Left hindlimb (tissue), 1 donor: ENCODE measurements around the gene SDC3.

ENCODE experiments used
- DNase-seq: peaks from one replicate; pipeline ENCODE4 v3.0.0-alpha.2; 2018

SDC3 gene

GRCh38 chr1:30904191-30904961 is 4.2 kb downstream of the SDC3 start:
- DNase-seq: peak; percentile 9

- DNase-seq: peak; percentile 30
Measured at GRCh38 chr1:30903343-30904034, 5.1 kb downstream of the SDC3 start.

GRCh38 chr1:30902593-30903290 is 5.8 kb downstream of the SDC3 start:
- DNase-seq: peak; percentile 60

- DNase-seq: peak; percentile 72
Measured at GRCh38 chr1:30901798-30902581, 6.6 kb downstream of the SDC3 start.

- peak; percentile 20 for DNase-seq
Measured at GRCh38 chr1:30900931-30901560, 7.5 kb downstream of the SDC3 start.

- peak; percentile 23 for DNase-seq
Measured at GRCh38 chr1:30900486-30900885, 8.1 kb downstream of the SDC3 start.

- DNase-seq: no peak
Measured at GRCh38 chr1:30899577-30900389, 8.8 kb downstream of the SDC3 start.

GRCh38 chr1:30898031-30898815 is 10.3 kb downstream of the SDC3 start:
- no peak for DNase-seq

- DNase-seq: no peak
Measured at GRCh38 chr1:30896905-30897304, 11.7 kb downstream of the SDC3 start.

- DNase-seq: no peak
Measured at GRCh38 chr1:30895944-30896660, 12.5 kb downstream of the SDC3 start.

GRCh38 chr1:30895382-30895943 is 13.1 kb downstream of the SDC3 start:
- DNase-seq: no peak

- DNase-seq: no peak
Measured at GRCh38 chr1:30894508-30894973, 14.0 kb downstream of the SDC3 start.

GRCh38 chr1:30893776-30894507 is 14.6 kb downstream of the SDC3 start:
- DNase-seq: no peak

- DNase-seq: no peak
Measured at GRCh38 chr1:30892671-30893073, 15.9 kb downstream of the SDC3 start.

- DNase-seq: no peak
Measured at GRCh38 chr1:30891227-30891552, 17.4 kb downstream of the SDC3 start.

- DNase-seq: no peak
Measured at GRCh38 chr1:30890502-30891226, 17.9 kb downstream of the SDC3 start.

- DNase-seq: no peak
Measured at GRCh38 chr1:30889511-30889910, 19.0 kb downstream of the SDC3 start.

- no peak for DNase-seq
Measured at GRCh38 chr1:30888975-30889374, 19.6 kb downstream of the SDC3 start.
